HG03571 (cell line): ENCODE data around the gene FBXW11.

Experiments used
- ATAC-seq: cut with Tn5 transposase; IDR thresholded peaks from one replicate; pipeline ENCODE4 v1.9.1; 2021; ENCODE audit not compliant: unreplicated experiment

The FBXW11 gene

DNA sequence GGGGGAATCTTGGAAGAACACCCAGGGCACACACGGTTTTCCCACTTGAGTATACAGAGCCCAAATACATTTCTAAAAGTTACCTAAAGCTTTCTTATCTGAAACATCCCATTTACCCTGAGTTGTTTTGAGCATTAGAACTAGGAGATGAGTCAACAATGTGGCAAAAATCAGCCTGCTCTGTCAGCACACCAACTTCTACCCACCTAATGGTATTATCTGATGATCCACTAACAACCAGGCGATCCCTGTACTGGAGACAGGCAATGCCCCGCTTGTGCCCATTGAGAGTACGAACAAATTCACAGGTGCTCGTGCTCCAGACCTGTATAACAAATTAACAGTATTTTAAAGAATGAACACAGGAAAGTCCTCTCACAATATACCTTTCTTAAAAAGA lies 133.8 kb downstream of the FBXW11 start:
- no peak for ATAC-seq

DNA sequence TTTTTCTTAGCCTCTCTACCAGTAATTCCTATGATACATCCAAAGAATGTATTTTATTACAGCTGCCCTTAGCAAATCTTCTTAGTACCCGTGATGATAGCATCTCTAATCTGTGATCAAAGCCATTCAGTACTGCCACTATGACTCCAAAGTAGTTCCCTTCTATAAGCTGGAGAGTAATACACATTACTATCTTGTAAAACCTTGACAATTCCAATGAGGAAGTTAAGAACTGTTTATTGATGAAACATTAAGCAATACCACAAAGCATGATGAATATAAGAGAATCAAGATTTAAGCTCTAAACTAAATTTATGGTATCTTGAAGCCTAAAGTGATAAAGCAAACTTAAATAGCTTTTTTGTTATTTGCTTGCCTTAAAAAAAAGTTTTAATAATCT lies 134.7 kb downstream of the FBXW11 start:
- ATAC-seq: no peak

GRCh38 chr5:171869956-171870355 lies 136.5 kb downstream of the FBXW11 start:
- no peak for ATAC-seq

DNA sequence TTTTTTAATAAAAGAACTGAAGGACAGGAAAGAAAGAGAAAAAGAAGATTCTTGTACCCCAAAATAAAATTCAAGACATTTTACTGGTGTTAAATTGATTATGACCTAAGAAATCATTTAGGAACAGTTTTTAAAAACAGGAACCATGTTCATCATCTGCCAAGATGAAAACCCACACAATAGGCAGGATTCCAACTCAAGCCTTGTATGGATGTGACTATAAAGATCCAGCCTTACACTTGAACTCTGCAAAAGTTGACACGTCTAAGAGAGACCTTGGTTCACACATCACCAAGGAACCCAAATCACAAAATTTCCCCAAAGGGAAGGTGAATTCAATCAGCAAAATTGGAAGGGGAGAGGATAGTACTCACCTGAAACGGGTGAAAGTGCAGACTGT lies 138.2 kb downstream of the FBXW11 start:
- no peak for ATAC-seq

DNA sequence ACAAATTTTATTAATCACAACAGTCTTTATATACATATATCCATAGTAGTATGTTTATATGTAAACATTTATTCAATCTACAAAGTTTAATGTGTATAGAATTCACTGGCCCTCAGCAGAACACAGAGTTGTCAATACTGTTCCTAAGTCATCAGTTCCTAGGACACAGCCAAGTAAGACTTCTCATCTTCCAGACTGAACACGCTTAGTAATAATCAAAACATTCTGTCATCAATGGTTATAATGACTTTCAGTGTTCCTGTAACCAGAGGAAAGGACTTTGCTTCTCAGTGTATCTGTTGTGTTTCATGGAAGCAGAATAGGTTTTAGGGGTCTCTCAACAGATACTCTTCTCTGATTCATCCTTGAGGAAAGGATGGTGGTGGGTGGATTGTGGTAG lies 138.7 kb downstream of the FBXW11 start:
- ATAC-seq: no peak

DNA sequence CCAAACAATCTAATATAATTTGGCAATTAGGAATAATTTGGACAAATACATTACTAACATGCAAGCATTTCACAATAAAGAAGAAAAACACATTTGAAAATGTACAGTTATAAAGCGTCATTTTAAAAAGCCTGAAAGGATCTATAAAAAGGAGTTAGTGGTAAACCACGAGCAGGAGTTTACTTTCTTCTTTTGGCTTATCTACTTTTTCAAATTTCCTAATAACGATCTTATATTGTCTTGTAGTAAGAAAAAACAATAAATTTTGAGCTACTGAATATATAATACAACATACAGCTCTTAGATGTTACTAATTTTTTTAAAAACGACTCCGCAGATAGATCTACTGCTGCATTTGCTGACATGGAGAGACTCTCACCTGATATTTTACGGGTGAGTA lies 141.0 kb downstream of the FBXW11 start:
- ATAC-seq: no peak

- no peak for ATAC-seq
Measured at GRCh38 chr5:171863935-171864334, 142.5 kb downstream of the FBXW11 start.

GRCh38 chr5:171862624-171863023 lies 143.8 kb downstream of the FBXW11 start:
- no peak for ATAC-seq

DNA sequence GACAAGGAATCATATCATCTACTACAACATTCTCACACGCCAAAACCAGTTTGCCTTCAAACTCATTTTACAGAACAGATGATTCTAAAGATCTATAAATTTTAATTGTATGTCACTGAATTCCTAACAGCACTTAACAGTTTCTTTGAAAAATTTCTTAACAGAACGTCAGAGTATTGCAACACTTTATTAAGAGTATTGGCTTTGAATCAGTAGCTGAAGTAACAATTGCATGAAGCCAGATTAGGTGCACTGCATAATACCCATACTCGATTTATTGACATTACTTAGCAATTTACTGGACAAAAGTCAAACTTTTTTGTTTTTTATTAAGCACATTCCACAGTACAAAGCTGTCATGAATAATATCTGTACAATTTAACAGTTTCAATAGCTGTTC lies 145.1 kb downstream of the FBXW11 start:
- no peak for ATAC-seq

DNA sequence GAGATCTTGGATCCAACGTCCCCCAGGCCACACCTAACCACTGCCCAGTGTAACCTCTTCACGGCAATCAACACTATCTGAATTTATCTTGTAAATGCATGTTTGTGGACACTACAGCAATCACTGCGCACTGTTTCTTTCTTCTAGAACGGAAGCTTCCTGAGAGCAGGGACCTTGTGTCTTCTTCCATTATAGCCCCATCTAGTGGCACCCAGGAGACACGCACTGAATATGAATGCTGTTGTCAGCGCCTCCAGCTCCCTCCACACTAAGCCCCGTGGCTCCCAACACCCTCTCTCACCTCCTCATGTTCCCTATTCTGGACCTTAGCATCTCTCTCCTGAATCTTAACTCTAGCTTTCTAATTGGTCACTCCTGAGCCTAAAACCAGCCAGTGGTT lies 148.1 kb downstream of the FBXW11 start:
- ATAC-seq: no peak

DNA sequence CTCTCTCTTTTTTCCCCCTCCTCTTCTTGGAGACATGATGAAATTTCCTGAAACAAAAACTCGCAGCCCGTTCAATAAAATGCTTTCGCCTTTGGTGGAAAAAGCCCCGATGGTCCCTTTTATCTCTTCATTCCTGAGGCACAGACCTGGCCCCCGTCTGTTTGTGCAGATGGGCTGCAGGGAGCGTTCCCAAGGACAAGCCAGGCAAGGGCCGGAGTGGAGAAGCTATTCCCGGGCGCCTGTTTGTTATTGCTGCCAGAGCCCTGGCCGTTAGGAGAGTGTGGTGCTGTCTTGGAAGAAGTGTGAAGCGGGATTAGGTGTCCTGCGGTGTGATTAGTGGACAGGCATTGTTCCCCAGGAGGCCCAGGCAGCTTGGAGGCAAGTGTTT lies 149.0 kb downstream of the FBXW11 start:
- ATAC-seq: no peak

- no peak for ATAC-seq
Measured at GRCh38 chr5:171855798-171856763, 150.4 kb downstream of the FBXW11 start.

GRCh38 chr5:171855265-171855664 lies 151.2 kb downstream of the FBXW11 start:
- ATAC-seq: no peak

- no peak for ATAC-seq
Measured at GRCh38 chr5:171852255-171852681, 154.2 kb downstream of the FBXW11 start.

- no peak for ATAC-seq
Measured at GRCh38 chr5:171851251-171851650, 155.2 kb downstream of the FBXW11 start.

DNA sequence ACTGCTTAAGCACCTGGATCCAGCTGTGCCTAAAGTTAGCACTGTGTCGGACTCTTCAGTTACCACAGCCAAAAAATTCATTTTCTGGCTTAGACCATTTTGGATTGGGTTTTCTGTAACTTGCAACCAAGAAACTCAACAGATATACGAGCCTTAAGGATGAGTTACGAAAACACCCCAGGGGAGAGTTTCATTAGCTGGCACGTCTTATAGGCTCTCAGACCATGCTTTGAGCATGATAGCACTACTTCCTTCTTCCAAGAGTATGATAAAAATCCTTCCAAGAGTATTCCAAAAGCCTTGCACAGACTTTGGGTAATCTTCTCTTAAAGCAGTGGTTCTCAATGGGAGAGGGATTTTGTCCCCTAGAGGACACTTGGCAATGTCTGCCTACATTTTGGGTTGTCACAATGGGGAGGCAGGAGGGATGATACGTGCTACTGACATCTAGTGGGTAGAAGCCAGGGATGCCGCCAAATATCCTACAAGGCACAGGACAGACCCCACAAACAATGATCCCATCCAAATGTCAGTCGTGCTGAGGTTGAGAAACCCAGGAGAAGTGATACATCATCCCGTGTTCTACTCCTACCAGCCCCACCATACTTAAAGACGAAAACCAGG lies 156.0 kb downstream of the FBXW11 start:
- no peak for ATAC-seq

DNA sequence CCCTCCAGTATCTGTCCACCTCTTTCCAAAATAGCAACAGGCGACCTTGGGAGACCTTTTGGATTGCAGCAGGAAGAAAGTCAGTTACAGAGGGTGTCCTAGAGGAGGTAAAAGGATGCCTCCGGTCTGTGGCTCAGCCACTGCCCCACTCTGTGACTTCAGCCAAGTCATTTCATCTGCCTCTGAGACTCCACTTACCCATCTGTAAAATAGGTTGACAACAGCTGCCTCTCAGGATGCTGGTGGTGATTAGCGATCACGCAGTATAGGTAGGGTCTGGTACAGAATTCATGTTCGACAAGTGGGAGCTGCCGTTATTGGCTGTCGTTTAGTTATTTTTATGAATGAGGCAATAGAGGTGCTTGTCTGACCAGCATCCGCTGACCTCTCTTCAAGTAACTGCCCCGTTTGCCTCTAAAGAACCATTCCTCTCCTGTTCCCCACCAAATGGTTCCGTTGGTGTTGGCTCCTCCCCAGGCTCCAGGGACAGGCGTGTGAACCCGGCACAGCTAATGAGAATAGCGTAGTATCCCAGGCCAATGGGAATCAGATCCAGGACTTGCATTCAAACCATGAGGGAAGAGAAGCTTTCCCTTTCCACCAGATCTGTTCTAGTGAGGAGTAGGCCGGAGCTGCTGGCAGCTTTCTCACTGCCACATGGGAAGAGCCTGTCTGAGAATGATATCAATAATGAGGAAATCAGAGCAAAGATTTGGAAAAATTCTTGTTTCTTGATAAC lies 156.7 kb downstream of the FBXW11 start:
- ATAC-seq: no peak

- ATAC-seq: no peak
Measured at GRCh38 chr5:171848911-171849520, 157.4 kb downstream of the FBXW11 start.

DNA sequence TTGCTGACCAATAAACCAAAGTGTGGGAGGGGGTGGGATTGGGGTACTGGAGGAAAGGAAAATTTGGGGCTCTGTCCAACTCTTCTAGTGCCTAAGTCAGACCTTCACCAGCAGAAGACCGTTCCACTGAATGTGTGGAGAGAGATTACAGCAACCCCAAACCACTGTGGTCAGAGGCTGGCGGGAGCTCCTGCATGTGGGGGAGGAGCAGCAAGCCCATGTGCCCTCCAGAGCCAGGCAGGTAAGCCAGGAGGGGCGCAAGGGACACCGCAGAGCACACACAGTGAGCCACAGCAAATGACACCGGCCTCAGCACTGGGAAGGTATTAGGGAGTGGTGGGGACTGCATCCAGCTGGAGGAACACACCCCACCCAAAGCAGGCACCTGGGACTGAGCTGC lies 158.0 kb downstream of the FBXW11 start:
- ATAC-seq: no peak

DNA sequence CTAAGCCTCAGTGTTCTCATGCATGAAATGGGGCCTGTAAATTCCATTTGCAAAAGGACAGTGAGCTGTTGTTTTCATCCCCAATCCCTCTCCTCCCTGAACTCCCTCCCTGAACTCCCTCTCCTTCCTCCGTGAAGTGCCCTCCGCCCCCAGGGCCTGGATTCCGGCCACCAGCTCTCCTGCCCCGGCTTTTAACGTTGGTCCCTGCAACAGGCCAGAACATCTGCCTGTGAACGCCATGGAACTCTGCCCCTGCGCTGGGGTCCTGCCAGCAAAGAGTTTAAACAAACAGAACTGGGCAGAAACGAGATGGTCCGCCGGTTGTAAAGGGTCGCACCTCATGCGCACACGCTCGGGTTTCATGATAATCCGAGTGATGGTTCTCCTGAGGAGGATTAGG lies 158.4 kb downstream of the FBXW11 start:
- ATAC-seq: no peak

GRCh38 chr5:171847026-171847425 lies 159.4 kb downstream of the FBXW11 start:
- ATAC-seq: no peak
